ENCODE results near the gene STH.

Gene STH

GRCh38 chr17:46028981-46029565 lies 30.0 kb downstream of the STH start:
- DNase-seq: no peak

GRCh38 chr17:46029627-46030026 lies 30.6 kb downstream of the STH start:
- no peak for DNase-seq

GRCh38 chr17:46030752-46031151 lies 31.7 kb downstream of the STH start:
- no peak for DNase-seq

GRCh38 chr17:46031440-46031839 lies 32.4 kb downstream of the STH start:
- no peak for DNase-seq

GRCh38 chr17:46031920-46032319 lies 32.9 kb downstream of the STH start:
- DNase-seq: no peak

GRCh38 chr17:46032909-46033308 lies 33.9 kb downstream of the STH start:
- DNase-seq: no peak

- DNase-seq: no peak
These were observed 34.3 kb downstream of the STH start for GRCh38 chr17:46033392-46033791.

GRCh38 chr17:46035112-46035818 lies 36.2 kb downstream of the STH start:
- no peak for DNase-seq

GRCh38 chr17:46036491-46036890 lies 37.4 kb downstream of the STH start:
- DNase-seq: no peak

- DNase-seq: no peak
These were observed 38.7 kb downstream of the STH start for GRCh38 chr17:46037722-46038255.

GRCh38 chr17:46038414-46038813 lies 39.4 kb downstream of the STH start:
- DNase-seq: no peak

GRCh38 chr17:46038937-46039336 lies 39.9 kb downstream of the STH start:
- no peak for DNase-seq

GRCh38 chr17:46039592-46040186 lies 40.6 kb downstream of the STH start:
- DNase-seq: no peak

GRCh38 chr17:46042246-46042645 lies 43.2 kb downstream of the STH start:
- no peak for DNase-seq

- no peak for DNase-seq
These were observed 43.9 kb downstream of the STH start for GRCh38 chr17:46042925-46043324.

- DNase-seq: no peak
These were observed 44.6 kb downstream of the STH start for GRCh38 chr17:46043606-46044005.

GRCh38 chr17:46044286-46044928 lies 45.4 kb downstream of the STH start:
- DNase-seq: no peak

GRCh38 chr17:46044989-46045388 lies 45.9 kb downstream of the STH start:
- no peak for DNase-seq

GRCh38 chr17:46045639-46046038 lies 46.6 kb downstream of the STH start:
- no peak for DNase-seq

- no peak for DNase-seq
These were observed 47.9 kb downstream of the STH start for GRCh38 chr17:46046957-46047356.

GRCh38 chr17:46047398-46047797 lies 48.3 kb downstream of the STH start:
- no peak for DNase-seq

- no peak for DNase-seq
These were observed 48.8 kb downstream of the STH start for GRCh38 chr17:46047856-46048255.
